DMS 273 (cell line): Measurements from ENCODE around the gene KDM5A.
"Not testable (repeated sequence)": the region's sequence is repeated elsewhere in the genome, so short reads cannot be mapped to it uniquely, and the experiment has no call there.

Experiments used
- DNase-seq: peaks from one replicate; lab custom pipeline; 2025; ENCODE audit not compliant: unreplicated experiment; lab: John Stamatoyannopoulos, UW

Gene KDM5A

DNA sequence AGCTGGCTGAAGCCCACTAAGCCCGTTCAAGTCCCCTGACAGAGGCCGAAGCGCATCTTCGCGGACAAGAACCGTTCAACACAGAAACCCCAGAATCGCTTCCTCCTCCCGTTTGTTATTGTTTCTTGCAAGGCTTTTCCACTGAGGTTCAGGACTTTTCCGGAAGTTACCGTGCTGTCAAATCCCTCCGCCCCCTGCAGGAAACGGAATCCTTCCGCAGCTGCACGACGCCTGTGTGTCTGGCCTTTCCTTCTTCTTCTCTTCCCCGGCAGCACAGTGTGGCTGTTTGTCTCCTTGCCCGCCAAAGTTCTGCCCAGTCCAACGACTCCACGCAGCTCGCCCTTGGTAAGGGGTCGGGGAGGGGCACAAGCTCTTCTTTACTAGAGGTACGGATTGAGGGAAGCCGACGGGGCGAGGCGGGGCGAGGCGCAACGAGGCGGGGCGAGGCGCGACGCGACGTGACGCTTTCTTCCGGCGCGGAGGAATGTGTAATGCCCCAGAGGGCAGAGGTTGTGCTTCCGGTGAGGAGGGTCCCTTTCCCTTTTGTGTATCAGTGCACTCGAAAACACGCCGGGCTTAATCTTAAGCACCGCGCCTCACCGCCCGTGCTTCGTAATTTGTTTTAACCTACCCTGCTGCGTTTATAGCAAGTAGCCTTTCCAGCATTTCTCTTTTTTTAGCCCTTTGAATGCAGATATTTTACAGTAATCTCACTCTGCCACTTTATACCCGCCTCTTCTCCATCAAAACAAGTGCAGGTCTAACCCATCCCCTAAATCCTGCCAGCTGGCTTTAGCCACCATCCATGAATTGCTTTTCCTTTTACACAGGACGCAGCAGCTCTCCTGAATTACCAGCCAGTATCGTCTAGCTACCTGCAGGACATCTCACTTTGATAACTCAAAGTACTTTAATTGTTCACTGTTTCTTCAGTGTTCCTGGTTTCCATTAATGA, at the start of gene KDM5A:
TSS of gene KDM5A (minus strand) at position 179 of the 955 bp plus-strand sequence. CDS start 229 bp downstream, outside the sequence.
- DNase-seq: no peak

DNA sequence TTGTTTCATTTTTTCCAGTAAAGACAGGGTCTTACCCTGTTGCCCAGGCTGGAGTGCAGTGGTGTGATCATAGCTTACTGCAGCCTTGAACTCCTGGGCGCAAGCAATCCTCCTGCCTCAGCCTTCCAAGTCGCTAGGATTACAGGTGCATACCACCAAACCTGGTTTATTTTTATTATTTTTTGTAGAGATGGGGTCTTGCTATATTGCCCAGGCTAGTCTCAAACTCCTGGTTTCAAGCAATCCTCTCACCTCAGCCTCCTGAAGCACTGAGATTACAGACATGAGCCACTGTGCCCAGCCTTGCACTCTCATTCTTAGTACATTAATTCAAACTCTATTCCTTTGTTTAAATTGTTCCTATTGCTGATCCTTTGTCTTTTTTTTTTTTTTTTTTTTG, 46.6 kb upstream of the KDM5A start:
- not testable (repeated sequence) for DNase-seq

DNA sequence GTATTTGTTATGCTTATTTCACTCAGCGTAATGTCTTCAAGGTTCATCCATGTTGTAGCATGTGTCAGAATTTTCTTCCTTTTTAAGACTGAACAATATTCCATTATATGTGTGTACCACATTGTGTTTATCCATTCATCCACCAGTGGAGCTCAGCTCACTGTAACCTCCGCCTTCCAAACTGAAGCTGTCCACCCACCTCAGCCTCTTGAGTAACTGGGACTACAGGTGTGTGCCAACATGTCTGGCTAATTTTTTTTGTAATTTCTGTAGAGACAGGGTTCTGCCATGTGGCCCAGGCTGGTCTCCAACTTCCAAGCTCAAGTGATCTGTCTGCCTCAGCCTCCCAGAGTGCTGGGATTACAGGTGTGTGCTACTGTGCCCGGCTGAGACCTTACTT, 33.4 kb upstream of the KDM5A start:
- DNase-seq: no peak

DNA sequence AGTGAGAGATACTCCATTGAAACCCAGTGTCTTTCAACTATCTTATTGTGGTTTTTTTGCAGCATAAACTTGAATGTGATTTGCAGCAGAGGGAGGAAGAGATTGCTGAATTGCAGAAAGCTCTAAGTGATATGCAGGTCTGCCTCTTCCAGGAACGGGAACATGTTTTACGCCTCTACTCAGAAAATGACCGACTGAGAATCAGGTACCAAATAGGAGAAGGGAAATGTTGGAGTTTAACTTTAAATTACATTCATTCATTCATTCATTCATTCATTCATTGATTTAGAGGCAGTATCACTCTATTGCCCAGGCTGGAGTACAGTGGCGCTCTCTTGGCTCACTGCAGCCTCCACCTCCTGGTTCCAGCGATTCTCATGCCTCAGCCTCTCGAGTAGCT, 29.3 kb upstream of the KDM5A start:
- DNase-seq: no peak

DNA sequence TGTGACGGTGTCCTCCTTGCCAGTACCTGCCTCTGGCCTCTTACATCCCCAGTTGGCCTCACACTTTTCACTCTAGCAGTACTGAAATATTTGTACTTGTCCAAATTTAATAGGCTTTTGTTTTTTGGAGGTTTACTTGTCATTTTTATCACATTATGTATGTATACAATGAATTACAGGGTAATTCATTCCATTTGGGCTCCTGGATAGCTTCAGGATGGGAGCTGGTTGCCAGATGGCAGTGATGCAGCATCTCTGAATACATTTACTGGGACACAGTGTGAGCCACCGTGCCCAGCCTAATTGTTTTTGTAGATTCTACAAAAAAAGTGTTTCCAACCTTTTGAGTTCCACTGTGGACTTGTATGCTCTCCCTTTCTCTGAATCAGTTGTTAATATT, 25.7 kb upstream of the KDM5A start:
- no peak for DNase-seq

DNA sequence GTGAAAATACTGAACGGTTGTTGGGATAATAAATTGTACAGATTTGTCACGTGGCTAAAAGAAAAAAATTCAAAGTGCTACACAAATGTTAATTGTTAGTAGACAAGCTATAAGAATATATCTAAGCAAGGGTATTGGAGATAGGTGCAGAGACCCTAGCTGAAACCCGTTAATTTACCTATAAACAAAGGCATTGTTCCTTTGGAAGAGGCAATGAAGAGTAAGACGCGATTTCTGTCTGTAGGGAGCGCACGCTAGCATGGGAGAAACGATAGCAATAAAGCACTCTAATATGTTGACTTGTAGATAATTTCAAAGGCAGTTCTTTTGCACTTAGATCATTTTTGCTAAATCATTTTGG, 12.9 kb upstream of the KDM5A start:
- no peak for DNase-seq

DNA sequence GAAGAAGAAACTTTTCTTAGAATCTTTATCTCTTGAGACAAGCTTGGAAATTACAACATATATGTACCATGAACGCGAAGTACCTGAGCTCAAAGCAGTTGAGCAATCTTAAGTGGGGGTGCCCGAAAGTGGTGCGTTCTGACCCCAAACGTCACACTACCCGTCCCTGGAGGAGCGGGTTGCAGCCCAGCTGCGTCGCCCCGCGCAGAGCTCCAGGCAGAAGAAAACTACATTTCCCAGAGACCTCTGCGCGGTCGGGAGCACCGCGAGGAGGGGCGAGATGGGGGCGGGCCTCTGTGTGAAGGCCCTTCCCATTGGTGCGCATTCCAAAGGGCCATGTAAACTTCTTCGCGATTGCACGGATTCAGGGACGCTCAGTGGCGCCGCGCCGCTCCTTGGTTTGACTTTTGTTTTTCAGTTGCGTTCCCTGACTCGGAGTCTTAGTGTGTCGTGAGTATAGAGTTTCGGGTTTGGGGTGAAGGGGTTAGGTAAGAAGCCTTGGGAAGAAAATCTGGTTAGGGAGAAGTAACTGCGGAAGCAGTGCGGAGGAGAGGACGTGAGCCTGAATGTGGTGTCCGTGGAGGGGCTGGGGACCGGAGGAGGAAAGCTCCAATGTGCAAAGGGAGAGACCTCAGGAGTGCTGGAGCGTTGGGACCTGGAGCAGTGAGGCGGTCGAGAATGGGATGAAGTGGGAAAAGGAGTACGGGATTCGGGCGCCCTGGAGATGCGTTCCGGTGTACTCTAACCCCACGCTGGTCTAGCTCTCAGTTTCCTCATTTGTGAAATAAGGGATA, 12.3 kb upstream of the KDM5A start, which contains the start of gene CCDC77:
TSS of gene CCDC77 (plus strand) at position 410 of the 794 bp plus-strand sequence. CDS start 7,740 bp downstream, outside the sequence.
- no peak for DNase-seq

DNA sequence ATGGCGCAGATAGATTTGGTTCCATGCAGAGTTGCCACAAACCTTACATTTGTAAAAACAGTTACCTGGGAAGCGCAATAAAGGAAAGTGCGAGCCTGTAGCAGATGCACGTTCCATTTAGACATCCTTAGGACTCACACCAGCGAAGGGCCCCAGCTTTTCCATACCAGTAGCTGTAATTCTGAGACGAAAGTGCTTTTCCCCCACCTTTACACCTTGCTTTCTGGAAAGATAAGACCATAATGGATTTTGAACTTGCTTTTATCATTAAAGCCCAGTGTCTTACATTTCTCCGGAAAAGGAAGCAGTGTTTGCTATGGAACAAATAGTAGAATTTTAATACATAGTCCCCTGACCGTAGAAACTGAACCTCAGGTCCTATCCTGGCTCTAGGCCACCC, 11.7 kb upstream of the KDM5A start:
- DNase-seq: no peak

DNA sequence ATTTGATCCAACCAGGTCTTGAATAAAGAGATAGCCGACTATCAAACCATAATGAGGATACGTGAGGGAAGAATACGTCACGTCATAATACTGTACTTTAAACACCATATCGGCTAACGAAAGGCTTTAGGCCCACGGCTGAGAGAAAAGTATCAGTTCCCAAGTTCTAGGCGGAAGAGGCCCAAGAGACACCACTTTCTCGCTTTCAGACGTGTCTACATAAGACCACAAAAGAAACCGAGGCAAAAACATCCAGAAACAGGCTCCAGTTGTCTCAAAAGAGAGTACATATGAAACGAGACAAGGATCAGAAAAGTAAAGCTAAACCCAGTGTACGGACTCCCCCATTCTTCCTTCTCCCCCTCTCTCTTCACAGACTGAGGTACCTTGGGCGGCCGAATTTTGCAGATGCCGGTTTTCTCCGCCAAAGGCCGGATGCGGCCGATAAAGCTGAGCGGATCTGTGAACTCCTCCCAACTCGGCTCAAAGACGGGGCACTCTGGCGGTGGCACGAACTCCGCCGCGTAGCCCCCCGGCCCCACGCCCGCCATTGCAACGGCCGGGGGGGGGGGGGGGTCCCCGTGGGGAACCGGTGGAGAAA, 479 bp downstream of the KDM5A start:
- no peak for DNase-seq

DNA sequence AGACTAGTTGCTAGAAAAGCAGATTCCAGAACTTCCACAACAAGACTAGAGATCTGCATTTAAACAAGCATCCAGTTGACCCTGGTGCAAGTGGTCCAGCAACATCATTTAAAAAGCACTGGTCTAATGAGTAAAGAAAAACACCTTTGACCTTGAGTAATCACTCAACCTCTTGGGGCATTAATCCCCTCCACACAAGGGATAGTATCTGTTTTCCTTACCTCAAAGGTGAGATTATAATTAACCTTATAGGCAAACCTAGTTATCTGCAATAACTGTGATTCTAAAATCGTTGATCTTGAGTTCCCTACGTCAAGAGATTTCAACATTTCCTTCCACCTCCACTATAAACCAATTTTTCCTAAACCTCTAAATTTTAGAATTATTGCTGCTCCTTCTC, 1.1 kb downstream of the KDM5A start:
- DNase-seq: no peak

DNA sequence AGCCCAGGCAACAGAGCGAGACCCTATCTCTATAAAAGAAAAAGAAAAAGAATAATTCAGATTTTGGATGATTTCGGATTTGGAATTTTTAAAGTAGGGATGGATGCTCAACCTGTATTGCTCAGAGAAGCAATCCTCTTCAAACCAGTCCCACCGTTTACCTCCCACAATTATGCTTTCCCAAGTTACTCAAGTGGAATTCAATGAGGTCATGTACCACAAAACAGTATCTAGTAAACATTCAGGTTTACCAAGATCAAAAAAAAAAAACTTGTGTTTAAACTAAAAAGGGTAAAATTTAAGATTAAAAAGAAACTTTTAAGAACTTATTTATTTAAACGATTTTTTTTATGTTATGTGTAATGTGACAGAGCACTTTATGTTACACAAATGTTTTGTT, 2.5 kb downstream of the KDM5A start:
- no peak for DNase-seq

DNA sequence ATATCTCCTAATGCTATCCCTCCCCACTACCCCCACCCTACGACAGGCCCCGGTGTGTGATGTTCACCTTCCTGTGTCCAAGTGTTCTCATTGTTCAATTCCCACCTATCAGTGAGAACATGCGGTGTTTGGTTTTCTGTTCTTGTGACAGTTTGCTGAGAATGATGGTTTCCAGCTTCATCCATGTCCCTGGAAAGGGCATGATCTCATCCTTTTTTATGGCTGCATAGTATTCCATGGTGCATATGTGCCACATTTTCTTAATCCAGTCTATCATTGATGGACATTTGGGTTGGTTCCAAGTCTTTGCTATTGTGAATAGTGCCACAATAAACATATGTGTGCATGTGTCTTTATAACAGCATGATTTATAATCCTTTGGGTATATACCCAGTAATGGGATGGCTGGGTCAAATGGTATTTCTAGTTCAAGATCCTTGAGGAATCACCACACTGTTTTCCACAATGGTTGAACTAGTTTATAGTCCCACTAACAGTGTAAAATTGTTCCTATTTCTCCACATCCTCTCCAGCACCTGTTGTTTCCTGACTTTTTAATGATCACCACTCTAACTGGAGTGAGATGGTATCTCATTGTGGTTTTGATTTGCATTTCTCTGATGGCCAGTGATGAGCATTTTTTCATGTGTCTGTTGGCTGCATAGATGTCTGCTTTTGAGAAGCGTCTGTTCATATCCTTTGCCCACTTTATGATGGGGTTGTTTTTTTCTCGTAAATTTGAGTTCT, 18.2 kb downstream of the KDM5A start:
- DNase-seq: not testable (repeated sequence)

DNA sequence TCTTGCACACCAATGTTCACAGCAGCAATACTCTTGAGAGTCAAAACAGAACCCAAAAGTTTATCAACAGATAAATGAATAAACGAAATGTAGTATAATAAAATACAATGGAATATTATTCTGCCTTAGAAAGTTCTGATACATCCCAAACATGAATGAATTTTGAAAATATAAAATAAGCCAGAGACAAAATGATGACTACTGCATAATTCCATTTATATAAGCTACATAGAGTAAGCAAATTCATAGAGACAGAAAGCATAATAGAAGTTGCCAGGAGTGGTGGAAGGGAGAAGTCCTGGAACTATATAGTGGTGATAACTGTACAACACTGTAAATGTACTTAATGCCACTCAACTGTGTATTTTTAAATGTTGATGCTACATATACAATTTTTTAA, 21.1 kb downstream of the KDM5A start:
- no peak for DNase-seq

DNA sequence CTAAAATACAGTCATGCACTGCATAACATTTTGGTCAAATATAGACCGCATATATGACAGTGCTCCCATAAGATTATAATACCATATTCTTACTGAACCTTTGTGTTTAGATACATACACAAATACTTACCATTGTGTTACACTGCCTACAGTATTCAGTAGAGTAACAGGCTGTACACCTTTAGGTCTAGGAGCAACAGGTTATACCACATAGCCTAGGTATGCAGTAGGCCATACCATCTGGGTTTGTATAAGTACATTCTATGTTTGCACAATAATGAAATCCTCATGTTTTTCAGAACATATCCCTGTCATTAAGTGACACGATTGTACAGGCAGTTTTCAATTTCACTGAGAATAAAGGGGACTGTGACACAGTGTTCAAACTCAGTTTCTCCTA, 22.3 kb downstream of the KDM5A start:
- no peak for DNase-seq

DNA sequence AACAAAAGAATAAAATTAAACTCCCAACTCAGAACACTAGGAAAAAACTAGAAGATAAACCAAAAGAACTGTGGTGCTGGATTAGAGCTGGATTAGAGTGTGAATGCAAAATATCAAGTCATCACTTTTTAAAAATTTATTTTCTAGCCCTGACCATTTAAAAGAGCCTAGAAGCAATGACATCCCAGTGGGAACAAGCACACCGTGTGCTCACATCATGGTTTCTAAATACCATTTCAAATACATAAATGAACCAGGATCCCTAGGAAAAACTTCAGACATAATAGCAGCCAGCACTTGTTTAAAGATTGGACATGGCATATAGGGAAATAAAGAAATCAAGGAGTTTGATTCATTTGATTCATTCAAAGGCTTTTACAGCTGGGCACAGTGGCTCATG, 30.0 kb downstream of the KDM5A start:
- DNase-seq: no peak

DNA sequence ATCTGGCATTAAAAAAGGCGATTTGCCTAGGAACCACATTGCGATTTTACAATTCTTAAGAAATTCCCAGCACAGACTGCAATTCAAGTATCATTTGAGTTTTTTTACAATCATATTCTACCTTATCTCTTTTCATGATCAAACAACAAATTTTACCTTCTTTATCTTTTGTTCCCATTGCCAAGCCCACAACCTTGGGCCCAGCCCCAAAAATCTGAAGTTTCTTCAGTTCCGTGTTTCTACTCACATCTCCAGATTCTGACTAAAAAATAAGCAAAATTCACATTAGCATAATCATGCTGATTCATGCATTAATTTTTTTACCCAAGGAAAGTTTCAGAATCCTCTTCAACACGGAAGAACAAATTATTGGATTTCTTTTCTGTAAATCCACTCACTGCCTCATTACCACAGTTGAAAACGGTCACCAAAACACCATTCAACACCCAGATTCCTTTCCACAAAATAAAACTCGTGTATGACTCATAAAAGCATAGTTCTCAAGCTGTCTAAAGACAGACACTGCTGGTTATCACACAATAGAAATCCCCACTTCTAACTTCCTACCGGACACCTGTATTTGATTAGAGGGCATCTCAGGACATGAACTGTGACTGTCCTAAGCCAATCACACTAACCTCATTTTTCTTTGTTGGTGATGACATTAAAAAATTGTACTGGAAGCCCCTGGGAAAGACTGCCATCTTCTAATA, 32.7 kb downstream of the KDM5A start:
- DNase-seq: no peak

DNA sequence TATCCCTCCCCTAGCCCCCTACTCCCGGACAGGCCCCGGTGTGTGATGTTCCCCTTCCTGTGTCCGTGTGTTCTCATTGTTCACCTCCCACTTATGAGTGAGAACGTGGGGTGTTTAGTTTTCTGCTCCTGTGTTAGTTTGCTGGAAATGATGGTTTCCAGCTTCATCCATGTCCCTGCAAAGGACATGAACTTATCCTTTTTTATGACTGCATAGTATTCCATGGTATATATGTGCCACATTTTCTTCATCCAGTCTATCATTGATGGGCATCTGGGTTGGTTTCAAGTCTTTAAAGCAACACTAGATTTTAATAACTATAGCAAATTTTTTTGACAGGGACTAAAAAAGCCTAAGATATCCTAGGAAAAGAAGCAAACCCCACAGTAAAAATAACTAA, 37.9 kb downstream of the KDM5A start:
- not testable (repeated sequence) for DNase-seq

DNA sequence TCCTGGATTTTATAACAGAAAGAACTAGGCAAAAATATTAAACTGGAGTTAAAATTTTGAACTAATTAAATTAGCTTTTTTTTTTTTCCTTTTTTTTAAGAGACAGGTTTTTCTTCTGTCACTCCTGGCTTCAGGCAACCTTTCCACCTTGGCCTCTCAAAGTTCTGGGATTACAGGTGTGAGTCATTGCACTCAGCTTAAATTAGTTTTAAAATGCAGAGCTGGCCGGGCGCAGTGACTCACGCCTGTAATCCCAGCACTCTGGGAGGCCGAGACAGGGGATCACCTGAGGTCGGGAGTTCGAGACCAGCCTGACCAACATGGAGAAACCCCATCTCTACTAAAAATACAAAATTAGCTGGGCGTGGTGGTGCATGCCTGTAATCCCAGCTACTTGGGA, 39.5 kb downstream of the KDM5A start:
- not testable (repeated sequence) for DNase-seq

DNA sequence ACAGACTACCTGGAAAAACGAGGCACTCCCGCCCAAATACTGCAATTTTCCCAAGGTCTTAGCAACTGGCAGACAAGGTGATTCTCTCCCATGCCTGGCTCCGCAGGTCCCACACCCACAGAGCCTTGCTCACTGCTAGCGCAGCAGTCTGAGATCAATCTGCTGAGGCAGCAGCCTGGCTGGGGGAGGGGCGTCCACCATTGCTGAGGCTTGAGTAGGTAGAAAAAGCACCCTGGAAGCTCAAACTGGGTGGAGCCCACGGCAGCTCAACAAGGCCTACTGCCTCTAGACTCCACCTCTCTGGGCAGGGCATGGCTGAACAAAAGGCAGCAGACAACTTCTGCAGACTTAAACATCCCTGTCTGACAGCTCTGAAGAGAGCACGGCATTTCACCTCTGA, 46.1 kb downstream of the KDM5A start:
- not testable (repeated sequence) for DNase-seq

DNA sequence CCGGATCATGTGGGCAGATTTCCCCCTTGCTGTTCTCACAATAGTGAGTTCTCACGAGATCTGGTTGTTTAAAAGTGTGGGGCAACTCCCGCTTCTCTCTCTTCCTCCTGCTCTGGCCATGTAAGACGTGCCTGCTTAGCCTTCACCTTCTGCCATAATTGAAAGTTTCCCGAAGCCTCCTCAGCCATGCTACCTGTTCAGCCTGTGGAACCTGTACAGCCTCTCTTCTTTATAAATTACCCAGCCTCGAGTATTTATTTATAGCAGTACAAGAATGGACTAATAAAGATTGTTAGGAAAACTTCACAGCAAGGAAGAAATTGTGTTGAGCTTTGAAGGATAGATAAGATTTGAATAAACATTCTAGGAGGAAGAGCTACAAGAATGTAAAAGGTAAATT, 52.1 kb downstream of the KDM5A start:
- DNase-seq: no peak
